NCI-H82 (cell line): ENCODE data around the gene ANKRD53.

ENCODE experiments used
- DNase-seq: peaks from one replicate; lab custom pipeline; 2025; lab: John Stamatoyannopoulos, UW

ANKRD53 gene

GRCh38 chr2:70944111-70944690 is 34.2 kb upstream of the ANKRD53 start:
- DNase-seq: no peak

GRCh38 chr2:70946832-70947442 is 31.5 kb upstream of the ANKRD53 start:
- peak; percentile 88 for DNase-seq

GRCh38 chr2:70947556-70948184 is 30.8 kb upstream of the ANKRD53 start:
- peak; percentile 59 for DNase-seq

- peak; percentile 91 for DNase-seq
Measured at GRCh38 chr2:70948337-70949003, 30.0 kb upstream of the ANKRD53 start.

GRCh38 chr2:70949086-70949485 is 29.3 kb upstream of the ANKRD53 start:
- DNase-seq: no peak

GRCh38 chr2:70954886-70955285 is 23.5 kb upstream of the ANKRD53 start:
- DNase-seq: no peak

- DNase-seq: no peak
Measured at GRCh38 chr2:70956141-70956540, 22.3 kb upstream of the ANKRD53 start.

GRCh38 chr2:70957798-70958197 is 20.6 kb upstream of the ANKRD53 start:
- no peak for DNase-seq

- no peak for DNase-seq
Measured at GRCh38 chr2:70958759-70959158, 19.7 kb upstream of the ANKRD53 start.

- no peak for DNase-seq
Measured at GRCh38 chr2:70959271-70959761, 19.1 kb upstream of the ANKRD53 start.

- no peak for DNase-seq
Measured at GRCh38 chr2:70959851-70960832, 18.3 kb upstream of the ANKRD53 start.

- DNase-seq: no peak
Measured at GRCh38 chr2:70960833-70961647, 17.4 kb upstream of the ANKRD53 start.

GRCh38 chr2:70961648-70961994 is 16.8 kb upstream of the ANKRD53 start:
- DNase-seq: no peak

- DNase-seq: no peak
Measured at GRCh38 chr2:70962211-70962884, 16.1 kb upstream of the ANKRD53 start.

GRCh38 chr2:70962885-70963878 is 15.2 kb upstream of the ANKRD53 start:
- no peak for DNase-seq

- no peak for DNase-seq
Measured at GRCh38 chr2:70964133-70964532, 14.3 kb upstream of the ANKRD53 start.

- peak; percentile 74 for DNase-seq
Measured at GRCh38 chr2:70964596-70965386, 13.6 kb upstream of the ANKRD53 start.

GRCh38 chr2:70965506-70965905 is 12.9 kb upstream of the ANKRD53 start:
- no peak for DNase-seq
